ENCODE measurements around the gene ZNF467. TPM values are rescaled to one million over a fixed set of nuclear protein-coding genes. Genes with fewer than 3 reads are reported as not detected.

Gene ZNF467
- total RNA-seq, 1 experiment from 2014 or later = 11.3 TPM

- Histone ChIP-seq H3K4me3 (replicated peaks in 1 of 2; ENCODE audit: low read depth in 1 of 2, low read length in 2 of 2) (no peak overlapping the region), H3K9me2 (ENCODE audit: insufficient read depth) (no peaks in the 10 kb centered on the region), H3K4me2 (ENCODE audit: low read length) (0 out of 2 replicates have a peak overlapping the region, but pooled peaks have one; percentile 10), H3K27me3 (ENCODE audit: insufficient read depth, low read length) (no peaks in the 10 kb centered on the region), H3K27ac (ENCODE audit: low read depth, low read length) (no peak overlapping the region), H3K79me2 (ENCODE audit: insufficient read depth, low read length) (no peaks in the 10 kb centered on the region), H3K9ac (ENCODE audit: low read length) (no peak overlapping the region), H4K20me1 (ENCODE audit: insufficient read depth) (no peaks in the 10 kb centered on the region), H3K9me3 (ENCODE audit: control insufficient read depth in 1 of 2, insufficient read depth in 1 of 2, low read depth in 1 of 2, low read length in 2 of 2) (no peaks in the 10 kb centered on the region), H2AFZ (ENCODE audit: low read depth, low read length, poor library complexity, severe bottlenecking) (no peak overlapping the region), H3K4me1 (ENCODE audit: control insufficient read depth in 1 of 2, insufficient read depth in 2 of 2, low read length in 2 of 2) (peaks cover 4 to 22% of the 10 kb centered on the region in 2 experiments; a peak in 3 of 4 replicates), H3K36me3 (ENCODE audit: control insufficient read depth in 1 of 2, insufficient read depth in 2 of 2, low read length in 2 of 2) (no peaks in the 10 kb centered on the region)
- POLR2A ChIA-PET = no interaction called here
- ATAC-seq = peak; percentile 44
- BruUV-seq (replicated peaks) = no TSS peak
- RAD21 ChIA-PET (ENCODE audit: low non-redundant PET in 1 of 2, low total read pairs in 2 of 2, uncharacterized antibody in 2 of 2, unreplicated experiment in 2 of 2) = no interaction called here
- CTCF ChIA-PET = no interaction called here
- intact Hi-C loops (cut with micrococcal nuclease) = no loop called here
- DNase-seq (ENCODE audit: low read depth, low spot score) = no peak
- TF ChIP-seq ZFX (IDR thresholded peaks at IDR 0.05) (no peak), SRF (IDR thresholded peaks at IDR 0.05; ENCODE audit: low read depth) (no peak), JUND (IDR thresholded peaks at IDR 0.05) (no peak), FOSL1 (IDR thresholded peaks at IDR 0.05; ENCODE audit: low read depth) (no peak), CTCF (IDR thresholded peaks at IDR 0.05 in 2 of 3, conservative IDR thresholded peaks at IDR 0.05 in 1 of 3; ENCODE audit: borderline replicate concordance in 1 of 3, insufficient read depth in 1 of 3, low read depth in 2 of 3, low read length in 2 of 3) (no peak), POLR2AphosphoS5 (IDR thresholded peaks at IDR 0.05; ENCODE audit: low read depth, low read length) (no peak)
Observed at GRCh38 chr7:149719050-149719899, 54.1 kb downstream of the ZNF467 start.

DNA sequence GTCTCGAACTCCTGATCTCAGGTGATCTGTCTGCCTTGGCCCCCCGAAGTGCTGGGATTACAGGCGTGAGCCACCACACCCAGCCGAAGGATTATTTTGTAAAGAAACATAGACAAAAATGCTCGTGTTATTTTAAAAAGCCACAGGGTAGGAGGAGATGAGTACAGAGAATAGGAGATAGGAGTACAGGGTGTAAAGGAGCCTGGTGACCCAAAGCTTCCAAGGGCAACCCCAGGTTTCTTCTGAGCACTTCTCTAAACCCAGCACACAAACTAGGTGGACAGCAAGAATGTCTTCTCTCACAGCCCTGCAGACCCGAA is 54.7 kb downstream of the ZNF467 start:
- no peaks in the 10 kb centered on the region; a peak in 1 of 4 replicates for H3K9me3 ChIP-seq (ENCODE audit: control insufficient read depth in 1 of 2, insufficient read depth in 1 of 2, low read depth in 1 of 2, low read length in 2 of 2)
- intact Hi-C loops (cut with micrococcal nuclease) = no loop called here
- H3K4me2 ChIP-seq (ENCODE audit: low read length) = 0 out of 2 replicates have a peak overlapping the region, but pooled peaks have one; percentile 10
- ChIA-PET CTCF (no interaction called here), POLR2A (no interaction called here), RAD21 (ENCODE audit: low non-redundant PET in 1 of 2, low total read pairs in 2 of 2, uncharacterized antibody in 2 of 2, unreplicated experiment in 2 of 2) (no interaction called here)
- H3K36me3 ChIP-seq (ENCODE audit: control insufficient read depth in 1 of 2, insufficient read depth in 2 of 2, low read length in 2 of 2) = no peaks in the 10 kb centered on the region
- H3K27ac ChIP-seq (ENCODE audit: low read depth, low read length) = no peak overlapping the region
- no peaks in the 10 kb centered on the region for H3K79me2 ChIP-seq (ENCODE audit: insufficient read depth, low read length)
- TF ChIP-seq EGR1 (IDR thresholded peaks at IDR 0.05; ENCODE audit: low read depth) (no peak), TCF7L2 (IDR thresholded peaks at IDR 0.05; ENCODE audit: borderline replicate concordance, extremely low read depth, insufficient read depth, insufficient read length) (no peak), SIN3A (IDR thresholded peaks at IDR 0.05; ENCODE audit: low read depth) (no peak)
- no peak for DNase-seq (ENCODE audit: low read depth, low spot score)
- H3K4me1 ChIP-seq (ENCODE audit: control insufficient read depth in 1 of 2, insufficient read depth in 2 of 2, low read length in 2 of 2) = peaks cover 4 to 22% of the 10 kb centered on the region in 2 experiments; a peak in 3 of 4 replicates
- H4K20me1 ChIP-seq (ENCODE audit: insufficient read depth) = no peaks in the 10 kb centered on the region
- ATAC-seq = no peak
- BruUV-seq (replicated peaks) = no TSS peak
- H3K9ac ChIP-seq (ENCODE audit: low read length) = no peak overlapping the region
- no peak overlapping the region for H2AFZ ChIP-seq (ENCODE audit: low read depth, low read length, poor library complexity, severe bottlenecking)
- no peaks in the 10 kb centered on the region for H3K27me3 ChIP-seq (ENCODE audit: insufficient read depth, low read length)
- no peak overlapping the region for H3K4me3 ChIP-seq (replicated peaks in 1 of 2; ENCODE audit: low read depth in 1 of 2, low read length in 2 of 2)
- H3K9me2 ChIP-seq (ENCODE audit: insufficient read depth) = no peaks in the 10 kb centered on the region

Data from HCT116 (cell line).